Trophoblast cell (in vitro differentiated cells and primary cell): ENCODE results near the gene LY6G6D.

Experiments
- DNase-seq, 2 donors: peaks; one replicate each; pipeline ENCODE4 v3.0.0-alpha.2; 2016
- H2AFZ ChIP-seq: 2 replicates; pipeline ENCODE4 v1.6.1; 2013; ENCODE audit warnings: low read length, moderate library complexity, mild to moderate bottlenecking; ENCODE audit not compliant: insufficient read depth, poor library complexity
- H2AK5ac ChIP-seq: 2 replicates; pipeline ENCODE4 v1.6.1; 2013; ENCODE audit warnings: mild to moderate bottlenecking, low read length
- H2BK120ac ChIP-seq: 2 replicates; pipeline ENCODE4 v1.6.1; 2013; ENCODE audit warnings: low read length, mild to moderate bottlenecking, moderate library complexity; ENCODE audit not compliant: insufficient read depth, poor library complexity
- H2BK12ac ChIP-seq: 2 replicates; pipeline ENCODE4 v1.6.1; 2013; ENCODE audit warnings: mild to moderate bottlenecking, low read length, moderate library complexity
- H2BK5ac ChIP-seq: 2 replicates; pipeline ENCODE4 v1.6.1; 2013; ENCODE audit warnings: low read length, low read depth, moderate library complexity, mild to moderate bottlenecking; ENCODE audit not compliant: poor library complexity
- H3K14ac ChIP-seq: 2 replicates; pipeline ENCODE4 v1.6.1; 2013; ENCODE audit warnings: mild to moderate bottlenecking, low read length
- H3K18ac ChIP-seq: 2 replicates; pipeline ENCODE4 v1.6.1; 2013; ENCODE audit warnings: mild to moderate bottlenecking, low read length
- H3K23ac ChIP-seq: 2 replicates; pipeline ENCODE4 v1.6.1; 2013; ENCODE audit warnings: low read length
- H3K27ac ChIP-seq: 2 replicates; pipeline ENCODE4 v1.5.1; 2013; ENCODE audit warnings: low read depth, mild to moderate bottlenecking, inconsistent platforms, low read length, moderate library complexity
- H3K27me3 ChIP-seq: 2 replicates; pipeline ENCODE4 v1.6.1; 2013; ENCODE audit warnings: inconsistent platforms, mild to moderate bottlenecking, low read length, moderate library complexity; ENCODE audit not compliant: insufficient read depth
- H3K36me3 ChIP-seq, 2 experiments: 1 replicate in 1 of 2; 2 replicates in 1 of 2; pipeline ENCODE4 v1.6.1; 2013; ENCODE audit warnings: low read length in 2 of 2, mild to moderate bottlenecking in 2 of 2, moderate library complexity in 1 of 2; ENCODE audit not compliant: insufficient read depth in 2 of 2, control insufficient read depth in 1 of 2
- H3K4ac ChIP-seq: 2 replicates; pipeline ENCODE4 v1.6.1; 2013; ENCODE audit warnings: low read depth, mild to moderate bottlenecking, low read length, moderate library complexity
- H3K4me1 ChIP-seq, 2 experiments: 1 replicate in 1 of 2; 2 replicates in 1 of 2; pipeline ENCODE4 v1.6.1; 2013; ENCODE audit warnings: low read length in 2 of 2, mild to moderate bottlenecking in 2 of 2, moderate library complexity in 1 of 2; ENCODE audit not compliant: insufficient read depth in 2 of 2, control insufficient read depth in 1 of 2
- H3K4me2 ChIP-seq: 2 replicates; pipeline ENCODE4 v1.6.1; 2013; ENCODE audit warnings: inconsistent platforms, mild to moderate bottlenecking, low read length, moderate library complexity
- H3K4me3 ChIP-seq: 2 replicates; pipeline ENCODE4 v1.5.1; 2013; ENCODE audit warnings: mild to moderate bottlenecking, low read depth, low read length, inconsistent platforms
- H3K79me1 ChIP-seq: one replicate; pipeline ENCODE4 v1.6.1; 2013; ENCODE audit warnings: low read length
- H3K79me2 ChIP-seq: 2 replicates; pipeline ENCODE4 v1.6.1; 2013; ENCODE audit warnings: low read length, mild to moderate bottlenecking; ENCODE audit not compliant: control insufficient read depth, insufficient read depth, poor library complexity
- H3K9ac ChIP-seq: 2 replicates; pipeline ENCODE4 v1.6.1; 2013; ENCODE audit warnings: mild to moderate bottlenecking, low read length
- H3K9me3 ChIP-seq: 2 replicates; pipeline ENCODE4 v1.6.1; 2013; ENCODE audit warnings: low read depth, mild to moderate bottlenecking, control low read depth, inconsistent platforms, low read length; ENCODE audit not compliant: insufficient read depth
- H4K12ac ChIP-seq: 2 replicates; pipeline ENCODE4 v1.6.1; 2013; ENCODE audit warnings: low read depth, mild to moderate bottlenecking, low read length, moderate library complexity
- H4K8ac ChIP-seq: 2 replicates; pipeline ENCODE4 v1.6.1; 2013; ENCODE audit warnings: low read depth, mild to moderate bottlenecking, low read length, moderate library complexity
- H4K91ac ChIP-seq: one replicate; pipeline ENCODE4 v1.6.1; 2013; ENCODE audit warnings: low read depth, mild to moderate bottlenecking, low read length, moderate library complexity
- WGBS: extraction: QIAGEN DNeasy Blood & Tissue Kit; methylation state at CpG from one replicate; pipeline ENCODE4 v1.1.7; 2013; ENCODE audit warnings: missing lambda C conversion rate; ENCODE audit not compliant: insufficient read length, insufficient coverage; ENCODE audit errors: extremely low coverage; 5-methylcytosine and 5-hydroxymethylcytosine counted together

LY6G6D gene

GRCh38 chr6:31680226-31681134, 34.7 kb upstream of the LY6G6D start, which contains the start of gene LY6G5C:
LY6G5C (minus strand) TSS chr6:31681067; CDS start chr6:31680373, 694 bp downstream.
- H3K4me1 ChIP-seq: peaks cover 3 to 10% of the 10 kb centered on the region in 2 experiments
- H3K4me2 ChIP-seq: peak within 1 kb of the TSS; percentile 92
- peak within 1 kb of the TSS; percentile 90 for H4K8ac ChIP-seq
- no peak within 1 kb of the TSS for H3K27ac ChIP-seq
- peak within 1 kb of the TSS; percentile 11 for H2BK5ac ChIP-seq
- H2AK5ac ChIP-seq: no peak within 1 kb of the TSS
- H3K9me3 ChIP-seq: no peaks in the 10 kb centered on the region
- H3K79me2 ChIP-seq: peaks cover 2% of the 10 kb centered on the region
- H3K4me3 ChIP-seq: peak within 1 kb of the TSS; percentile 45
- H3K23ac ChIP-seq: no peak within 1 kb of the TSS
- DNase-seq: peak; percentile 60 to 78
- H3K14ac ChIP-seq: peak within 1 kb of the TSS; percentile 81
- no peaks in the 10 kb centered on the region for H3K27me3 ChIP-seq
- H4K12ac ChIP-seq: peak within 1 kb of the TSS; percentile 76
- peak within 1 kb of the TSS; percentile 3 for H2BK12ac ChIP-seq
- H2AFZ ChIP-seq: peak within 1 kb of the TSS; percentile 86
- H3K18ac ChIP-seq: peak within 1 kb of the TSS; percentile 8
- peak within 1 kb of the TSS; percentile 9 for H3K4ac ChIP-seq
- WGBS: no CpG with 5 or more reads among the region's 17 CpGs
- peaks cover 3% of the 10 kb centered on the region for H3K79me1 ChIP-seq
- H3K36me3 ChIP-seq: peaks cover 0 to 6% of the 10 kb centered on the region in 2 experiments
- H4K91ac ChIP-seq: peak within 1 kb of the TSS; percentile 70
- H2BK120ac ChIP-seq: peak within 1 kb of the TSS; percentile 77
- H3K9ac ChIP-seq: no peak within 1 kb of the TSS

- DNase-seq: peak in 1 of 2 donors; percentile 30
- Histone ChIP-seq H3K9me3 (no peaks in the 10 kb centered on the region), H3K14ac (peak overlapping the region; percentile 81), H3K79me2 (peaks cover 2% of the 10 kb centered on the region), H4K91ac (peak overlapping the region; percentile 70), H3K79me1 (peaks cover 3% of the 10 kb centered on the region), H3K18ac (peak overlapping the region; percentile 8), H2BK5ac (peak overlapping the region; percentile 11), H2BK12ac (peak overlapping the region; percentile 3), H3K27ac (no peak overlapping the region), H3K9ac (no peak overlapping the region), H2AK5ac (no peak overlapping the region), H2BK120ac (peak overlapping the region; percentile 77), H2AFZ (peak overlapping the region; percentile 86), H3K27me3 (no peaks in the 10 kb centered on the region), H3K4ac (peak overlapping the region; percentile 9), H3K23ac (no peak overlapping the region), H3K4me1 (peaks cover 3 to 10% of the 10 kb centered on the region in 2 experiments), H3K4me3 (peak overlapping the region; percentile 45), H4K8ac (peak overlapping the region; percentile 90), H3K4me2 (peak overlapping the region; percentile 92), H3K36me3 (peaks cover 5 to 7% of the 10 kb centered on the region in 2 experiments), H4K12ac (peak overlapping the region; percentile 76)
- WGBS: no CpG with 5 or more reads among the region's 40 CpGs
Measured at GRCh38 chr6:31681135-31681671, 33.9 kb upstream of the LY6G6D start.

GRCh38 chr6:31683591-31683990, 31.6 kb upstream of the LY6G6D start:
- Histone ChIP-seq H3K79me1 (peaks cover 3% of the 10 kb centered on the region), H3K4ac (no peak overlapping the region), H3K18ac (no peak overlapping the region), H3K27ac (no peak overlapping the region), H3K9ac (no peak overlapping the region), H2BK5ac (no peak overlapping the region), H3K4me1 (peaks cover 3 to 10% of the 10 kb centered on the region in 2 experiments), H3K27me3 (no peaks in the 10 kb centered on the region), H3K9me3 (no peaks in the 10 kb centered on the region), H4K12ac (peak overlapping the region; percentile 15), H2BK120ac (no peak overlapping the region), H3K36me3 (peaks cover 26 to 30% of the 10 kb centered on the region in 2 experiments), H4K91ac (no peak overlapping the region), H3K14ac (no peak overlapping the region), H2AFZ (no peak overlapping the region), H3K4me3 (no peak overlapping the region), H2BK12ac (peak overlapping the region; percentile 28), H3K79me2 (peaks cover 2% of the 10 kb centered on the region), H3K4me2 (peak overlapping the region; percentile 74), H3K23ac (no peak overlapping the region), H2AK5ac (peak overlapping the region; percentile 71), H4K8ac (no peak overlapping the region)
- WGBS: no CpG with 5 or more reads among the region's 13 CpGs
- DNase-seq: no peak

- H3K79me2 ChIP-seq: no peaks in the 10 kb centered on the region
- no peak overlapping the region for H2AFZ ChIP-seq
- no peak overlapping the region for H3K23ac ChIP-seq
- H3K4me3 ChIP-seq: no peak overlapping the region
- no peak overlapping the region for H4K12ac ChIP-seq
- no peak overlapping the region for H3K4me2 ChIP-seq
- H2BK12ac ChIP-seq: no peak overlapping the region
- H3K36me3 ChIP-seq: peaks cover 46% of the 10 kb centered on the region in 2 experiments
- H3K27me3 ChIP-seq: no peaks in the 10 kb centered on the region
- H3K18ac ChIP-seq: no peak overlapping the region
- H4K91ac ChIP-seq: no peak overlapping the region
- peaks cover 13% of the 10 kb centered on the region for H3K79me1 ChIP-seq
- H2AK5ac ChIP-seq: no peak overlapping the region
- no peak overlapping the region for H3K4ac ChIP-seq
- no peaks in the 10 kb centered on the region for H3K9me3 ChIP-seq
- DNase-seq: no peak
- peaks cover 11 to 19% of the 10 kb centered on the region in 2 experiments for H3K4me1 ChIP-seq
- no peak overlapping the region for H4K8ac ChIP-seq
- no peak overlapping the region for H3K14ac ChIP-seq
- H3K9ac ChIP-seq: no peak overlapping the region
- no peak overlapping the region for H2BK120ac ChIP-seq
- no peak overlapping the region for H2BK5ac ChIP-seq
- no peak overlapping the region for H3K27ac ChIP-seq
- WGBS: no CpG with 5 or more reads among the region's 5 CpGs
Measured at GRCh38 chr6:31686483-31686882, 28.7 kb upstream of the LY6G6D start.
